ENCODE results near the gene ATG14. TPM values are rescaled to one million over a fixed set of nuclear protein-coding genes. Genes with fewer than 3 reads are reported as not detected.

Gene ATG14
- total RNA-seq, 6 donors from 2014 or later, result 7.6 to 29.3 (median 11.1) TPM

DNA sequence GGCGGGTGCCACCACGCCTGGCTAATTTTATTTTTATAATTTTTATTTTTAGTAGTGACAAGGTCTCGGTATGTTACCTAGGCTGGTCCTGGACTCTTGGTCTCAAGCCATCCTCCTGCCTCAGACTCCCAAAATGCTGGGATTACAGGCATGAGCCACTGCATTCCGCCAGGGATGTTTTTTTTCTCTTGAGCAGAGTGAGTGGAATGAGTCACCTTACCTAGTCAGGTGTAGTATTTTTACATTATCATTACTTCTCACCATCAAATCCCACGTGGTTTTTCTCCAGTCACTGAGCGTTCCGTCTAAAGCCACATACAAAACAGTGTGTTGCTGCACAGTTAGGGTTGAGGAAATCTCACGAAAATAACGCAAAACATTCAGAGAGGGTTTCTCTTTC lies 29.7 kb upstream of the ATG14 start:
- no peaks in the 10 kb centered on the region for H3K27me3 ChIP-seq
- H3K9me3 ChIP-seq, result no peaks in the 10 kb centered on the region
- no peak for DNase-seq
- H3K4me3 ChIP-seq, result no peak overlapping the region
- 85 to 90% methylated on average over 9 of the region's 9 CpGs for WGBS, 2 donors
- H3K27ac ChIP-seq, result no peak overlapping the region
- no peak for ATAC-seq (ENCODE audit: low FRiP score in 2 of 2)
- H3K36me3 ChIP-seq, result no peaks in the 10 kb centered on the region
- H3K4me1 ChIP-seq, result peaks cover 0 to 5% (median 0%) of the 10 kb centered on the region in 4 donors
- TF ChIP-seq, protein P1, sequence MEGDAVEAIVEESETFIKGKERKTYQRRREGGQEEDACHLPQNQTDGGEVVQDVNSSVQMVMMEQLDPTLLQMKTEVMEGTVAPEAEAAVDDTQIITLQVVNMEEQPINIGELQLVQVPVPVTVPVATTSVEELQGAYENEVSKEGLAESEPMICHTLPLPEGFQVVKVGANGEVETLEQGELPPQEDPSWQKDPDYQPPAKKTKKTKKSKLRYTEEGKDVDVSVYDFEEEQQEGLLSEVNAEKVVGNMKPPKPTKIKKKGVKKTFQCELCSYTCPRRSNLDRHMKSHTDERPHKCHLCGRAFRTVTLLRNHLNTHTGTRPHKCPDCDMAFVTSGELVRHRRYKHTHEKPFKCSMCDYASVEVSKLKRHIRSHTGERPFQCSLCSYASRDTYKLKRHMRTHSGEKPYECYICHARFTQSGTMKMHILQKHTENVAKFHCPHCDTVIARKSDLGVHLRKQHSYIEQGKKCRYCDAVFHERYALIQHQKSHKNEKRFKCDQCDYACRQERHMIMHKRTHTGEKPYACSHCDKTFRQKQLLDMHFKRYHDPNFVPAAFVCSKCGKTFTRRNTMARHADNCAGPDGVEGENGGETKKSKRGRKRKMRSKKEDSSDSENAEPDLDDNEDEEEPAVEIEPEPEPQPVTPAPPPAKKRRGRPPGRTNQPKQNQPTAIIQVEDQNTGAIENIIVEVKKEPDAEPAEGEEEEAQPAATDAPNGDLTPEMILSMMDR (IDR thresholded peaks at IDR 0.05), result no peak
- no peak for TF ChIP-seq POLR2AphosphoS5 (IDR thresholded peaks at IDR 0.05)
- TF ChIP-seq POLR2A (IDR thresholded peaks at IDR 0.05), result no peak
- TF ChIP-seq EP300 (IDR thresholded peaks at IDR 0.05), result no peak

DNA sequence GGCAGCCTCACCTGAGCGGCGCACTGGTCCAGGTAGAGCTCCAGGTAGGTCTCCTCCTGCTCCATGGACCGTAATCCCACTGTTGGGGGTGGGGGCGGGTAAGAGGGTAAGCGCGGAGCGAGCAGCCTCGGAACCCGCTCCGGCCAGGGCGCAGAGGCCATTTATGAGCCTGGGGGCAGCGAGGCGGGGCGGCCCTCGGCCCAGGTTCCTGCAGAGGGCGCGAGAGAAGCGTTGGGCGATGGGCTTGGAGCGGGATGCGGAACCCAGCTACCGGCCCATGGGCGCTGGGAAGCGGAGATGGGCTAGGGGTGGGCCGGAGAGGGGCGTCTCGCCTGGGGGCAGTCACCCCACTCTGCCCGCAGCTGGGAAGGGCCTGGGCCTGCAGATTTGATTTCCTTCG lies 28.8 kb upstream of the ATG14 start, which contains the start of gene TBPL2:
Gene TBPL2 (minus strand): TSS at position 232 of the 400 bp plus-strand sequence. CDS start 167 bp downstream, at position 65.
- H3K9me3 ChIP-seq, result no peaks in the 10 kb centered on the region
- peaks cover 0 to 5% (median 0%) of the 10 kb centered on the region in 4 donors for H3K4me1 ChIP-seq
- TF ChIP-seq EP300 (IDR thresholded peaks at IDR 0.05), result no peak
- TF ChIP-seq POLR2AphosphoS5 (IDR thresholded peaks at IDR 0.05), result no peak
- no peak for TF ChIP-seq POLR2A (IDR thresholded peaks at IDR 0.05)
- TF ChIP-seq, protein P1 (IDR thresholded peaks at IDR 0.05), result no peak
- DNase-seq, result peak in 1 of 2 donors; percentile 78
- no peaks in the 10 kb centered on the region for H3K27me3 ChIP-seq
- no peak within 1 kb of the TSS for H3K4me3 ChIP-seq
- no peak within 1 kb of the TSS for H3K27ac ChIP-seq
- 43 to 63% methylated on average over 7 to 22 of the region's 29 CpGs for WGBS, 2 donors
- no peaks in the 10 kb centered on the region for H3K36me3 ChIP-seq
- peak; percentile 40 for ATAC-seq (ENCODE audit: low FRiP score in 2 of 2)

DNA sequence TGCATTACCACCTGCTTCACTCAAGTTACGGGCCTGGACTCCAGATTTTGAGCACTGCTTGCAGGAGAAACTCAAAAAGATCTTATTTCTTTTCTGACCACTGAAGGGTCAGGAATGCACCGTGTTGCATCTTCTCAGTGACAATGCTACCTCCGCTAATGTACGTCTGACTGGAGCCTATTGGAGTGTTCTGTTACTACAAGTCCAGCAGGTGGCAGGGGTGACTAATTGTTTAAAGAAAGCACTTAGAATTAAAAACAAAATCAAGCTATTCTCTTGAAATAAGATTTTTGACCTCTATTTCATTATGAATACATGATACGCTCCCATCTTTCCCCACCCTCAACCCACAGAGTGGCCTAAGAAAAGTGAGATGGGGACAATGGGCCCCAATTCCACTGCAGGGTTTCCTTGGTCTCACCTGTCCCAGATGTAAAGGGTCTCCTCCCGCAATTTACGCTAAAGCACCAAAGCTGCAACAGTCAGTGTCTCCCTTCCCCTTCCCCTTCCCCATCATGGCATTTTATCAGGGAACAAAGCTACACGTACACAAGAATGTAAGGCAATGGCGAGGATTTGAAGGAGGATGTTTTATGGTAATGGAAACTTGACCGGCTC lies 26.5 kb upstream of the ATG14 start:
- TF ChIP-seq, protein P1 (IDR thresholded peaks at IDR 0.05), result peak in 4 of 6 experiments; percentile 23 to 40 (median 32)
- TF ChIP-seq POLR2AphosphoS5 (IDR thresholded peaks at IDR 0.05), result no peak
- no peak for ATAC-seq (ENCODE audit: low FRiP score in 2 of 2)

DNA sequence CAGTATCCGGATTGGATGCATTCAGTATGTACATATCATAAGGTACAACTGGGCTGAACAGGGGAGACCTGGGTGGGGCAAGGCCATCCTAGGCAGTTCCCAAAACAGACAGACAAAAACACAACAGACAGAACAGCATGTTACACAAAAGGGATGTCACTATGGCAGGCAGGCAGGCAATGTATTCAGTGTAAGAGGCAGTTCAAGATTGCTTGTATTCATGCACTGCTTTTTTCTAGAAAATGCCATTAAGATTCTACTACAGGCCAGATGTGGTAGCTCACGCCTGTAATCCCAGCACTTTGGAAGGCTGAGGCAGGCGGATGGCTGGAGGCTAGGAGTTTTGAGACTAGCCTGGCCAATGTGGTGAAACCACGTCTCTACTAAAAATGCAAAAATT lies 25.3 kb upstream of the ATG14 start:
- whole genome bisulfite sequencing, 2 donors, result 80 to 83% methylated on average over 4 of the region's 4 CpGs
- no peak for ATAC-seq (ENCODE audit: low FRiP score in 2 of 2)

More for the DNA sequence above, 26.5 kb upstream of the ATG14 start:
- Histone ChIP-seq H3K4me1 (peaks cover 0 to 5% (median 0%) of the 10 kb centered on the region in 4 donors), H3K27me3 (no peaks in the 10 kb centered on the region), H3K36me3 (no peaks in the 10 kb centered on the region), H3K4me3 (no peak overlapping the region), H3K9me3 (no peaks in the 10 kb centered on the region), H3K27ac (no peak overlapping the region)
- DNase-seq, result no peak
- 51 to 61% methylated on average over 10 of the region's 10 CpGs for WGBS, 2 donors

More for the DNA sequence above, 25.3 kb upstream of the ATG14 start:
- H3K27me3 ChIP-seq, result no peaks in the 10 kb centered on the region
- H3K4me1 ChIP-seq, result peaks cover 0 to 5% (median 0%) of the 10 kb centered on the region in 4 donors
- no peak overlapping the region for H3K4me3 ChIP-seq
- no peaks in the 10 kb centered on the region for H3K36me3 ChIP-seq
- DNase-seq, result no peak
- TF ChIP-seq, protein P1 (IDR thresholded peaks at IDR 0.05), result no peak
- TF ChIP-seq POLR2AphosphoS5 (IDR thresholded peaks at IDR 0.05) (no peak), EP300 (IDR thresholded peaks at IDR 0.05) (no peak), POLR2A (IDR thresholded peaks at IDR 0.05) (no peak)
- H3K27ac ChIP-seq, result no peak overlapping the region
- H3K9me3 ChIP-seq, result no peaks in the 10 kb centered on the region
